CD8-positive, alpha-beta memory T cell (primary cell): ENCODE results near the gene AMOT. TPM values are rescaled to one million over a fixed set of nuclear protein-coding genes. Genes with fewer than 3 reads are reported as not detected.

ENCODE experiments used
- polyA plus RNA-seq: library from polyadenylated mRNA; unstranded; fragments of 300-500 nt; fragmentation: Illumina TruSeq; gene quantifications from one replicate; pipeline ENCODE4 v1.2.3, GENCODE V29; 2021
- total RNA-seq, 2 experiments: library from RNA; stranded (reverse); gene quantifications; one replicate each; pipeline ENCODE4 v1.2.3, GENCODE V29; 2021

Gene AMOT
- total and polyA plus RNA-seq, 3 experiments from 2014 or later = 1.4 to 3.2 (median 1.5) TPM

Other genes with a start within 250 kb of the AMOT start
- under 1 TPM; 0.31 to 0.33 TPM for gene LHFPL1, start 160.9 kb downstream of the AMOT start, total RNA-seq
- 0.38 TPM for gene LHFPL1, start 160.9 kb downstream of the AMOT start, polyA plus RNA-seq